GM19468 (cell line): ENCODE data around the gene HLA-DMA.

ENCODE experiments used
- ATAC-seq: cut with Tn5 transposase; IDR thresholded peaks from one replicate; pipeline ENCODE4 v1.9.1; 2021; ENCODE audit warnings: mild to moderate bottlenecking, moderate library complexity, moderate number of reproducible peaks; ENCODE audit not compliant: unreplicated experiment; ENCODE audit errors: extremely low read depth

The HLA-DMA gene

GRCh38 chr6:32935551-32936238 is 17.2 kb downstream of the HLA-DMA start:
- no peak for ATAC-seq

GRCh38 chr6:32933661-32934085 is 19.2 kb downstream of the HLA-DMA start:
- ATAC-seq = no peak

- no peak for ATAC-seq
Observed at GRCh38 chr6:32932132-32932868, 20.6 kb downstream of the HLA-DMA start.

- no peak for ATAC-seq
Observed at GRCh38 chr6:32931211-32931610, 21.7 kb downstream of the HLA-DMA start.

- no peak for ATAC-seq
Observed at GRCh38 chr6:32922083-32922482, 30.8 kb downstream of the HLA-DMA start.

GRCh38 chr6:32920715-32921114 is 32.2 kb downstream of the HLA-DMA start:
- no peak for ATAC-seq

- no peak for ATAC-seq
Observed at GRCh38 chr6:32912951-32913350, 39.9 kb downstream of the HLA-DMA start.

- ATAC-seq = no peak
Observed at GRCh38 chr6:32908897-32909296, 44.0 kb downstream of the HLA-DMA start.

- ATAC-seq = no peak
Observed at GRCh38 chr6:32906539-32906938, 46.4 kb downstream of the HLA-DMA start.

- ATAC-seq = no peak
Observed at GRCh38 chr6:32905078-32905477, 47.8 kb downstream of the HLA-DMA start.

GRCh38 chr6:32903952-32904351 is 48.9 kb downstream of the HLA-DMA start:
- no peak for ATAC-seq
